HG03139 (cell line): ENCODE results near the gene ETV6.

ENCODE experiments used
- ATAC-seq: cut with Tn5 transposase; IDR thresholded peaks from one replicate; pipeline ENCODE4 v1.9.1; 2021; ENCODE audit not compliant: unreplicated experiment

The ETV6 gene

GRCh38 chr12:11642785-11643184, 6.7 kb upstream of the ETV6 start:
- no peak for ATAC-seq

- no peak for ATAC-seq
These were observed 4.1 kb upstream of the ETV6 start for GRCh38 chr12:11645391-11645790.

- peak; percentile 27 for ATAC-seq
These were observed 711 bp upstream of the ETV6 start for GRCh38 chr12:11648514-11649412.

GRCh38 chr12:11650286-11651281, 1.1 kb downstream of the ETV6 start:
- no peak for ATAC-seq

GRCh38 chr12:11651381-11651780, 1.9 kb downstream of the ETV6 start:
- ATAC-seq = no peak

GRCh38 chr12:11651785-11652184, 2.3 kb downstream of the ETV6 start:
- no peak for ATAC-seq

- ATAC-seq = no peak
These were observed 3.0 kb downstream of the ETV6 start for GRCh38 chr12:11652351-11653040.

- ATAC-seq = no peak
These were observed 3.8 kb downstream of the ETV6 start for GRCh38 chr12:11653215-11653753.

- no peak for ATAC-seq
These were observed 4.9 kb downstream of the ETV6 start for GRCh38 chr12:11654338-11654737.

GRCh38 chr12:11654802-11655201, 5.3 kb downstream of the ETV6 start:
- no peak for ATAC-seq

GRCh38 chr12:11655842-11656241, 6.4 kb downstream of the ETV6 start:
- no peak for ATAC-seq

GRCh38 chr12:11656550-11656949, 7.1 kb downstream of the ETV6 start:
- ATAC-seq = no peak

- no peak for ATAC-seq
These were observed 8.0 kb downstream of the ETV6 start for GRCh38 chr12:11657511-11657910.

GRCh38 chr12:11658791-11659190, 9.3 kb downstream of the ETV6 start:
- no peak for ATAC-seq

- no peak for ATAC-seq
These were observed 11.2 kb downstream of the ETV6 start for GRCh38 chr12:11660624-11661023.

- no peak for ATAC-seq
These were observed 12.1 kb downstream of the ETV6 start for GRCh38 chr12:11661491-11662089.

- no peak for ATAC-seq
These were observed 12.9 kb downstream of the ETV6 start for GRCh38 chr12:11662369-11662768.

- no peak for ATAC-seq
These were observed 13.7 kb downstream of the ETV6 start for GRCh38 chr12:11663130-11663529.

GRCh38 chr12:11664101-11664500, 14.6 kb downstream of the ETV6 start:
- ATAC-seq = no peak
